GM18502 (cell line): ENCODE measurements around the gene SPSB2.

Experiments used
- ATAC-seq: cut with Tn5 transposase; IDR thresholded peaks from one replicate; pipeline ENCODE4 v1.9.1; 2021; ENCODE audit warnings: mild to moderate bottlenecking; ENCODE audit not compliant: unreplicated experiment, poor library complexity

The SPSB2 gene

GRCh38 chr12:6823182-6824084, 49.7 kb downstream of the SPSB2 start:
- ATAC-seq, result no peak

GRCh38 chr12:6822426-6823135, 50.5 kb downstream of the SPSB2 start:
- no peak for ATAC-seq

GRCh38 chr12:6821591-6822425, 51.3 kb downstream of the SPSB2 start, which contains the start of gene GPR162:
Gene GPR162, plus strand, starts transcription at chr12:6821821. Its CDS starts 2,078 bp downstream, at chr12:6823899.
- ATAC-seq, result no peak
